Activated effector memory CD4-positive, alpha-beta T cell treated with Interleukin-2 at 50 U/mL for 16 hours (primary cell): ENCODE data around the gene PRR5L.

ENCODE experiments used
- DNase-seq: peaks from one replicate; pipeline ENCODE4 v3.0.0-alpha.2; 2020

PRR5L gene

GRCh38 chr11:36361472-36361871 is 65.4 kb downstream of the PRR5L start:
- DNase-seq, result no peak

GRCh38 chr11:36361901-36362391 is 65.9 kb downstream of the PRR5L start:
- no peak for DNase-seq

GRCh38 chr11:36362902-36363301 is 66.8 kb downstream of the PRR5L start:
- DNase-seq, result no peak

- DNase-seq, result no peak
Observed at GRCh38 chr11:36363361-36364268, 67.5 kb downstream of the PRR5L start.

DNA sequence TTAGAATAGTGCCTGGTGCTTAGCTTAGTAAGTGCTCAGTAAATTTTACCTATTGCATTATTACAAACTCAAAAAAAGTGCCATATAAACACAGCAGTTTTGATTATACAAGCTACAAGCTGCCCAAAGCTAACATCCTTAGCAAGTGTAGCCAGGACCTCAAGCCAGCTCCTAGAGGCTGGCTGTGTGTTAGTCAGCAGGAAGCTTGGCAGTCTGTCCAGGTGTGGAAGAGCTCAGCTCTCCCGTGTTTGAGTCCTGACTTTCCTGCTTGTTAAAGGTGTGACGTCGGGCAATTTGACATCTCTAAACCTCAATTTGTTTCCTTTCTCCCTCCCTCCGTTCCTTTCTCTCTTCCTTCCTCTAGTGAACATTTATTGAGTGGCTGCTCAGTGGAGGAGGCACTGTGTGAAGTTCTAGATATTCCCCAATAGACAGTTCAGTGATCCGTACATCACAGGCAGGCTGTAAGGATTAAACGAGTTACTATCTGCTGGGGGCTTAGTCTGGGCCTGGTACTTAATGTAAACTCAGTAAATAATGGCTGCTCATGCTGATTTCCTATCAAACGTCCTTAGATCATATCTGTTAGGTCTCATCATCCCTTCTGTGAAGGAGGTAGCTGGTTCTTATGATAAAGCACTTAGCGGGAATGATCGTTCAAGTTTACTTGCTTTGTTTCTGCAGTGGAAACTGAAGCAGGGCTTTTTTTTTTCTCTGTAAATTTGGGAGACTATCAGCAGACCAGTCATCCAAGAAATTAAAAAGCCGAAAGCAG is 68.7 kb downstream of the PRR5L start:
- no peak for DNase-seq

DNA sequence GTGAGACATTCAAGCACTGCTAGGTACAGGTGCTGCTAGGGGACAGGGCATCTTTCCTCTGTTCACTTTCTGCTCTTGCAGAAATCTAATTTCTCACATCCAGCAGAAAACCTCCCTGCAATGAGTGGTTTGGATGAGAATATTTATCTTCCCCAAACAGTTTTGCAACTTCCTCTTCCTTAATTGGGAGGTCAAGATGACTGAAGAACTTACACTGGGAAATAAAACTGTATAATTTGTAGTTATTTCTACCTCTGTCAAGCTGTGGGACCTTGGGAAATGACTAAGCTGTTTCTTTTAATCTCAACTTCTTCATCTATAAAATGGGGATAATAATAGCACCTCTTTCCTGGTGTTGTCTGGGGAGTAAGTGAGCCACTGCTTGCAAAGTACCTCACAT is 69.8 kb downstream of the PRR5L start:
- DNase-seq, result no peak

DNA sequence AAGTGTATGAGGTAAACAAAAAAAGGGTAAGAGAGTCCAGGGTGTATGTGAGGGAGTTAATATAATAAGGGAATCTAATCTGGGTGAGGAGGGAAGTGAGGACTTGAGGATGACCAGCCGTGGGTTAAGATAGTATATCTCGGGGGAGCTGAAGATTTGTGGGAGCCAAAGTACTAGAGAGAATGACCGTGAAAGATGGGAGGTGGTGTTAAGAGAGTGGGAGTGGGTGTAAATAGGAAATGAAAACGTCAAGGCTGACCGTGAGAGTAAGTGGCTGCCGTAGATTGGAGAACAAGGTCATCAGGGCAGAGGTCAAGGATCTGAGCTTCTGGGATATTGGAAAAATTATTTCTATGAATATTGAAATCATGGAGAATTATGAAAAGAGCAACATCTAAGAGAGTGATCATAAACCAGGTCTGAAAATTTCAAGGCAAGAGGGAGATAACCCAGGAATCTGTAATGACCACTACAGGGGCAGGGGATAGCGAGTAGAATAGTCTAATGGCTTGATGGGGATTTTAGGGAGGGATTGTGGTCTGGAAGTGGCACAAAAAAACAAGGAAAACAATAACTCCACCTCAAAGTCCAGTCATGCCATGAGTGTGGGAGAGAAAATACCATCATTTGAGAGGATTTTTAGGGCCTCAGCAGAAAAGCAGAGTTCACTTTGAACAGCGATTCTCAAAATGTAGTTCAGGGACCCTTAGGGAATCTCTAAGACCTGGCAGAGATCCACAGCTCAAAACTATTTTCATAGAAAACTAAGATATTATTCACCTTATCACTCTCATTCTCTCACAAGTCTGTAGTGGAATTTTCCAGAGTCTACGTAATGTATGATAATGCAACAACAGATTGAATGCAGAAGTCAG is 72.0 kb downstream of the PRR5L start:
- DNase-seq, result no peak

- no peak for DNase-seq
Observed at GRCh38 chr11:36371181-36371580, 75.1 kb downstream of the PRR5L start.

DNA sequence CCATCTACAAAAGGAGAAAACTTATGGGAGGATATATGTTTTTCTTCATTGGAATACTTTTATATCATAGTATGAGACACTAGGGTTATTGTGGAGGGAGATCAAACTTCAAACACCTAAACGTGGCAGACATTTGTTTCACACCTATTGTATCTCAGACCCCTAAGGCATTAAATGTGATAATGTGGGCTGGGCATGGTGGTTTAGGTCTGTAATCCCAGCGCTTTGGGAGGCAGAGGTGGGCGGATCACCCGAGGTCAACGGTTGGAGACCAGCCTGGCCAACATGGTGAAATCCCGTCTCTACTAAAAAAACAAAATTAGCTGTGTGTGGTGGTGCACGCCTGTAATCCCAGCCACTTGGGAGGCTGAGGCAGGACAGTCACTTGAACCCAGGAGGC is 75.5 kb downstream of the PRR5L start:
- DNase-seq, result no peak

DNA sequence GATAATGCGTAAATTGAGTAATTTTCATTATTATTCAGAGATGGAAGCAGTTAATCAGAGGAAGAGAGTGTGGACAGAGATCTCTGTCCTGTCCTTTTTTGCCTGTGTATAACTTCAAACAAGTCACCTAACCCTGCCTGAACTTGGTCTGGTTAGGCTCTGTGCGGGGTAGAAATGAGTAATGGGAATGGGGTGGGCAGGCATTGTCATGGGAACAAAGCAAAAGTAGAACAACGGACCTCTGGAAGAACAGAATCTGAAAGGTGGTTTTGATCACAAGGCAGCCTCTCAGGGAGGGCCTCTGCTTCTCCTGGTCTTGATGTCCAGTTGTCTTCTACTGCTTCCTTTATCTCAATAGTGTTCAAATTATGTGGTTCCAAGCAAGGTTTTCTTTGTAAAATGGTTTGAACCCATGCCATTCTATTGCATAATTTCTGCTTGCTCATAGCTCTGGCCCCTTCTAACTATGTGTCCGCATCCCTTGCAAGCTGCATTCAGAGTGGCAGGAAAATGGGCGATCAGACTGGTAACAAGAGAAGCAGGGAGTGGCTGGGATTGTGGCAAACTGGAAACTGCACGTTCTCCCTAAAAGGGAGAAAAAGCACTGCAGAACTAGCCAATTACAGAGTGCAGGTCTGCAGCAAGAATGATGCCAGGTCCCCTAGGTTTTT is 76.1 kb downstream of the PRR5L start:
- DNase-seq, result no peak

DNA sequence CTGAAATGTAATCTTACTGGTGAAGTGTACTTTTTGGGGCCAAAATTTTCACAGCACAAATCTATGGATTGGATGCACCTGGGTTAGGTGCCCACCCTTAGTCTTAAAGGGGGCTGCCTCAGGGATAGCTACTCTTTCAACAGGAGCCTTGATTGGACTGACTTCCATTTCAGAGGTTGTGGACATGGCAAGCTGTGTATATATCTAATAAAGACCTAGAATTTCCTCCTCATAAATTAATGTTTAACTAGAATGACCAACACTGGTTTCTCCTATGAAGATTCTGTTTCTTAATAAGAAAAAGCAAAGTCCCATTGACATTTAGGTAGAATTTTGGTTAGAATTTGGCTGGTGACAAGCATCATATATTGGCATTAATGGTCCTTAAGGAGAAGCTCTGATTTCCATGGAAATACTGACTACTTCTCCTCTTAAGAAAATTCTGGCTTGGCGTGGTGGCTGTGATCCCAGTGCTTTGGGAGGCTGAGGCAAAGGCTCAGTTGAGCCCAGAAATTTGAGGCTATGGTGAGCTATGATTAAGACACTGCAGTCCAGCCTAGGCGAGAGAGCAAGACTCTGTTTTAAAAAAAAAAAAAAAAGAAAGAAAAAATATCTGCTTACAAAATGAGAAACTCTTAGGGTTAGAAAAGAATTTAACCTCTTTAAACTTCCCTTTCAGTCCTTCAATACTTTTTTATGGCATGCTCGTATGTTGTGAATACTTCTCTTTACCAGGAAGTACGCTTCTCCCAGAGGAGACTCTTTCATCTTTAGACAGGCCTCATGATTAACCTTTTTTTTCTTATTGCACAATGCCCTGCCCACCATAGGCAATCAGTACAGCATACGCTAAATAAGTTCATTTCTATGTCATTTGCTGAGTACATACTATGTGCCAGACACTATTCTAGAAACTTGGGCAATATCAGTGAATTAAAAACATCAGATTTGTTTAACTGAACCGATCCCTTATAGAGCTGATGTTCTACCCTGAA is 77.2 kb downstream of the PRR5L start:
- no peak for DNase-seq

DNA sequence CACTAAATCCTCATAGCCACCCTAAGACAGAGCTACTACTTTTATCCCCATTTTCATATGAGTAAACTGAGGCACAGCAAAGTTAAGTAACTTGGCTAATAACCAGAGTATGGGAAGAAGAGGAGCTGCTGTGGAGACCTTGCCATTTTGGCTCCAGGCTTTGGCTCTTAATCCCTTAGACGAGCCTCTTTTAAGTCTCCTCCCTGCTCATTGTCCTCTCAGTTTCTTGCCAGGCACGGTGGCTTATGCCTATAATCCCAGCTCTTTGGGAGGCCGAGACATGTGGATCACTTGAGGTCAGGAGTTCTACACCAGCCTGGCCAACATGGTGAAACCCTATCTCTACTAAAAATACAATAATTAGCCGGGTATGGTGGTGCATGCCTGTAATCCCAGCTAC is 78.6 kb downstream of the PRR5L start:
- DNase-seq, result no peak

GRCh38 chr11:36375353-36376008 is 79.4 kb downstream of the PRR5L start:
- DNase-seq, result no peak

GRCh38 chr11:36376009-36376887 is 80.2 kb downstream of the PRR5L start:
- no peak for DNase-seq

DNA sequence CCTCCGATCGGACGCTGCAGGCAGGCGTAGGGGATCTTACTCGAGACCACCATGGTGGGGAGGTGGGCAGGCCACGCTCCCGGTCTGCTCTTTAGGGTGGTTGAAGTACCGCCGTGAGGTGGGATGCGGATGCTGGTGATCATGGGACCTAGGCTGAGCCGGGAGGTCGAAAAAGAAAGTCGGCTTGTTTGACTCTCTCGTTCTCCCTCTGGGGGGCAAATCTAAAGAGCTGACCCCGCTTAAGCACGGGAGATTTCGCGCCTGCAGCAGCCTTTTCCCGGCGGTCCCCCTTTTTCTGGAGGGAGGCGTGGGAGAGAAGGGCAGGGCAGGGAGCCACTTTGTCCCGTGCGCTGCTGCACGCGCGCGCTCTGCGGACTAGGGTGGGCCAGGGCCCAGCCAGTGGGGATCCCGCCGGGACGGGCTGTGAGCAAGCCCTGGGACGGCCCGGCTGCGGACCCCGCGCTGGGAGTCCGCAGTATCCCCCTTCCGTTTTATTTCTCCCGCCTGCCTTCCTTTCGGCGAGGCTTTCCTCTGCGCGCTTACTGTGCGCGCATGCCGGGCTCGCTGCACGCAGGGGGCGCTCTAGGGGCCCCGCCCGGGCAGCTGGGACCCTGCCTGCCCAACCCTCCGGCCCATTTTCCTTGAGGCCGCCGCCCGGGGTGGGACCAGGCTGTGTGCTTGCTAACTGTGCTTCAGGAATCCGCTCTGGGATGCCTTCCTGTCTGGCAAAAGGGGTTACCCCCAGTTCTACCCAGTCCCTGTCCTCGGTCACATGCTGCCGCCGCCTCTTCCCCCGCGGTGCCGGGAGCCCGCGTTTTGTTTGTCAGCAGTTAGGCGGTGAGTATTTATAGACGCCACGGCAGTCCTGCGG is 81.0 kb downstream of the PRR5L start:
- peak; percentile 58 for DNase-seq

GRCh38 chr11:36377759-36378564 is 81.9 kb downstream of the PRR5L start:
- no peak for DNase-seq

GRCh38 chr11:36379653-36380052 is 83.6 kb downstream of the PRR5L start:
- DNase-seq, result no peak
